Stomach (tissue), 9 donors: Measurements from ENCODE around the gene SACM1L. TPM values are rescaled to one million over a fixed set of nuclear protein-coding genes. Genes with fewer than 3 reads are reported as not detected.

Experiments used
- DNase-seq, 2 donors: peaks; one replicate each; pipeline versions ENCODE4 v3.0.0 to v3.0.0-alpha.2; 2013 to 2019
- H3K27ac ChIP-seq, 5 donors: fragments of 200-600 bp in 4 of 5; sonication (generic) in 4 of 5; one replicate each; pipeline ENCODE4 v1.5.1; 2013 to 2019; ENCODE audit warnings: mild to moderate bottlenecking in 1 of 5, moderate library complexity in 1 of 5
- H3K27me3 ChIP-seq, 3 donors: fragments of 200-600 bp; sonication (generic); one replicate each; pipeline ENCODE4 v1.5.1; 2017 to 2019; ENCODE audit warnings: mixed run types in 1 of 3
- H3K36me3 ChIP-seq, 4 donors: fragments of 200-600 bp; sonication (generic); 1 replicate in 3 of 4; 2 replicates in 1 of 4; pipeline ENCODE4 v1.5.1; 2016 to 2019
- H3K4me1 ChIP-seq, 4 donors: fragments of 200-600 bp; sonication (generic); one replicate each; pipeline ENCODE4 v1.5.1; 2016 to 2019
- H3K4me3 ChIP-seq, 4 donors: fragments of 200-600 bp; sonication (generic) in 3 of 4; one replicate each; pipeline ENCODE4 v1.5.1; 2016 to 2019; ENCODE audit warnings: mild to moderate bottlenecking in 1 of 4
- H3K9me3 ChIP-seq, 4 donors: fragments of 200-600 bp; sonication (generic); one replicate each; pipeline ENCODE4 v1.5.1; 2016 to 2019
- EP300 ChIP-seq: sonication (generic); formaldehyde crosslinking; IDR thresholded peaks from one replicate; pipeline ENCODE4 v1.6.1; 2017; ENCODE audit warnings: antibody characterized with exemption
- POLR2A ChIP-seq, 4 donors: fragments of 450-650 bp; IDR thresholded peaks; one replicate each; pipeline ENCODE4 v1.6.1; 2016; ENCODE audit warnings: antibody characterized with exemption in 4 of 4, control low read depth in 2 of 4, mild to moderate bottlenecking in 1 of 4, moderate library complexity in 1 of 4
- POLR2AphosphoS5 ChIP-seq, 3 donors: sonication (generic); formaldehyde crosslinking; IDR thresholded peaks; one replicate each; pipeline ENCODE4 v1.6.1; 2016; ENCODE audit warnings: antibody characterized with exemption in 3 of 3
- WGBS, 5 donors: extraction: QIAGEN DNeasy Blood & Tissue Kit in 3 of 5; methylation state at CpG; one replicate each; pipeline versions ENCODE4 v1.1.5 to v1.1.7; 2013 to 2018; 5-methylcytosine and 5-hydroxymethylcytosine counted together
- intact Hi-C: fragments of 100-400 bp; cut with DNase I; formaldehyde crosslinking; loops from one replicate; pipeline ENCODE4 v1.15.1; 2023; ENCODE audit warnings: low total_unique reads
- polyA plus RNA-seq, 3 donors: library from polyadenylated mRNA; stranded (reverse); fragments of 200-250 nt; gene quantifications; one replicate each; pipeline ENCODE4 v1.2.3, GENCODE V29; 2013
- total RNA-seq, 5 donors: library from RNA; depleted of rRNA; stranded (reverse); fragments of >200 nt; gene quantifications; one replicate each; pipeline versions ENCODE4 v1.1.0 to v1.2.3, GENCODE V29; 2014 to 2016
- TF ChIP-seq, protein P1 (sequence below), 7 experiments: fragments of 450-650 bp in 4 of 7; fragments of 200-600 bp in 3 of 7; sonication (generic) in 3 of 7; IDR thresholded peaks; one replicate each; pipeline ENCODE4 v1.5.1; 2016 to 2019; ENCODE audit warnings: antibody characterized with exemption in 7 of 7, control low read depth in 2 of 7, mild to moderate bottlenecking in 1 of 7
- donor health status: healthy with polysubstance abuse.
- donor health status: Bipolar disorder and iron deficiency.
- donor health status: healthy.

The SACM1L gene
- total and polyA plus RNA-seq, 8 donors, result 9.8 to 118 (median 30.8) TPM

DNA sequence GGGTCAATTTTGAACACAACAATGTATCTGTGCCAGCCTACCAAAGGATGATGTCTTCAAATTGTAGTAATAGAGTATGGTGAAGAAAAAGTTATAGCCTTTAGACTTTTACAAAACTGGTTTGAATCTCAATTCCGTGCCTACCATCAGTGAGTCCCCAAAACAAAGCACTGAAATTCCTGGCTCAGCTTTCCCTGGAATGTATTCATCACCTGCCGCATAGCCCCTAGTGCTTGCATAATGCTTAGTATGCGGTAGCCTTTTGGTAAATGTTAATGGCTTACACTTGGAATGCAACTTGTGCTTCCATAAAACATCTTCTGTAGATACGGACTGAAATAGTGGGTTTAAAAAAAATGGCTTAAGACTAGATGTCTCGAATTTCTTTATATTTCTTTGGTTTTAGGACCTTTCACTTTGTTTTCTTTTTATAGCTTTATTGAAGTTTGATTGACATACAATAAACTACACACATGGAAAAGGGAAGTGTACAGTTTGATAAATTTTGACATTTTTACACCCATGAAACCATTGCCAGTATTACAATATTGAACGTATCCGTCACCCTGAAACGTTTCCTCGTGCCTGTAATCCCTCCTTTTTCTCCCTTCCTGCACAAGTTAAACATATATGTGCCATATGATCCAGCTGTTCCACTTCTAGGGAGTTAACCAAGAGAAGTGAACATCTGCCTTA, 12.1 kb downstream of the SACM1L start:
- Histone ChIP-seq H3K4me1 (peaks cover 0 to 39% (median 15%) of the 10 kb centered on the region in 4 donors), H3K36me3 (peaks cover 9 to 31% (median 24%) of the 10 kb centered on the region in 4 donors), H3K27me3 (no peaks in the 10 kb centered on the region), H3K4me3 (no peak overlapping the region), H3K27ac (no peak overlapping the region), H3K9me3 (no peaks in the 10 kb centered on the region)
- 69 to 84% (median 77%) methylated on average over 9 of the region's 9 CpGs for WGBS, 5 donors
- TF ChIP-seq POLR2AphosphoS5 (IDR thresholded peaks at IDR 0.05) (no peak), EP300 (no peak), POLR2A (IDR thresholded peaks at IDR 0.05) (no peak)
- TF ChIP-seq, protein P1, sequence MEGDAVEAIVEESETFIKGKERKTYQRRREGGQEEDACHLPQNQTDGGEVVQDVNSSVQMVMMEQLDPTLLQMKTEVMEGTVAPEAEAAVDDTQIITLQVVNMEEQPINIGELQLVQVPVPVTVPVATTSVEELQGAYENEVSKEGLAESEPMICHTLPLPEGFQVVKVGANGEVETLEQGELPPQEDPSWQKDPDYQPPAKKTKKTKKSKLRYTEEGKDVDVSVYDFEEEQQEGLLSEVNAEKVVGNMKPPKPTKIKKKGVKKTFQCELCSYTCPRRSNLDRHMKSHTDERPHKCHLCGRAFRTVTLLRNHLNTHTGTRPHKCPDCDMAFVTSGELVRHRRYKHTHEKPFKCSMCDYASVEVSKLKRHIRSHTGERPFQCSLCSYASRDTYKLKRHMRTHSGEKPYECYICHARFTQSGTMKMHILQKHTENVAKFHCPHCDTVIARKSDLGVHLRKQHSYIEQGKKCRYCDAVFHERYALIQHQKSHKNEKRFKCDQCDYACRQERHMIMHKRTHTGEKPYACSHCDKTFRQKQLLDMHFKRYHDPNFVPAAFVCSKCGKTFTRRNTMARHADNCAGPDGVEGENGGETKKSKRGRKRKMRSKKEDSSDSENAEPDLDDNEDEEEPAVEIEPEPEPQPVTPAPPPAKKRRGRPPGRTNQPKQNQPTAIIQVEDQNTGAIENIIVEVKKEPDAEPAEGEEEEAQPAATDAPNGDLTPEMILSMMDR (IDR thresholded peaks at IDR 0.05), result no peak
- intact Hi-C loops, result no loop called here
- no peak for DNase-seq

DNA sequence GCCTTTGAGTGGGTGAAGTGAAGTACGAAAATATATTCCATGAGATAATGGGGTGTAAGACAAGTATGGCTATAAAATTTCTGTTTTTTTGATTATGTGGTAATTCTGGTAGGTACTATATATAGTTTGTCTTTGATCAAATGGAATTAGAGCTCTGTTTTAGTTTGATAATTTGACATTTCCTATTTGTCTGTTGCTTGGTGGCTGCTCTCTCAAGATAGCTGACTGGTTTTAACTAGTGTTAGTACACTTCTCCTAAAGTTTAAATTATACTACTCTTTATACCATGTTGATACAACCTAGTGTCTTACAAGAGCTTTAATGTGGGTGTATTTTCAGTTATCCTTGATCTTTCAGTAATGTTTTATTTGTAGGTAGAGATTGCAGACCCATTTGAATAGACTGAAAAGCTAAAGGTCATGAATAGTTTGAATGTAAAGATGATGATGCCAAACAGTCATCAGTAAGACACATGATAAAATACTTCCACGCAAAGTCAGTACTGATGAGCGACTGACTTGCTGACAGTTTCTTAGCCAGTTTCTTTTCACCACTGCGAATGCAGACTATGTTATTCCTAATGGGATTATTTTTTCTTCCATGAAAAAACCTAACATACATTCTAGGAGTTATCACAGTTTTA, 15.2 kb downstream of the SACM1L start:
- Histone ChIP-seq H3K27ac (no peak overlapping the region), H3K9me3 (no peaks in the 10 kb centered on the region), H3K4me1 (peaks cover 0 to 29% (median 14%) of the 10 kb centered on the region in 4 donors), H3K36me3 (peaks cover 14 to 55% (median 46%) of the 10 kb centered on the region in 4 donors), H3K27me3 (no peaks in the 10 kb centered on the region), H3K4me3 (no peak overlapping the region)
- 90 to 94% (median 90%) methylated on average over 4 of the region's 4 CpGs for WGBS, 5 donors
- intact Hi-C loops, result no loop called here
- no peak for TF ChIP-seq POLR2A (IDR thresholded peaks at IDR 0.05)
- no peak for TF ChIP-seq POLR2AphosphoS5 (IDR thresholded peaks at IDR 0.05)
- TF ChIP-seq, protein P1 (IDR thresholded peaks at IDR 0.05), result no peak
- no peak for TF ChIP-seq EP300
- no peak for DNase-seq

DNA sequence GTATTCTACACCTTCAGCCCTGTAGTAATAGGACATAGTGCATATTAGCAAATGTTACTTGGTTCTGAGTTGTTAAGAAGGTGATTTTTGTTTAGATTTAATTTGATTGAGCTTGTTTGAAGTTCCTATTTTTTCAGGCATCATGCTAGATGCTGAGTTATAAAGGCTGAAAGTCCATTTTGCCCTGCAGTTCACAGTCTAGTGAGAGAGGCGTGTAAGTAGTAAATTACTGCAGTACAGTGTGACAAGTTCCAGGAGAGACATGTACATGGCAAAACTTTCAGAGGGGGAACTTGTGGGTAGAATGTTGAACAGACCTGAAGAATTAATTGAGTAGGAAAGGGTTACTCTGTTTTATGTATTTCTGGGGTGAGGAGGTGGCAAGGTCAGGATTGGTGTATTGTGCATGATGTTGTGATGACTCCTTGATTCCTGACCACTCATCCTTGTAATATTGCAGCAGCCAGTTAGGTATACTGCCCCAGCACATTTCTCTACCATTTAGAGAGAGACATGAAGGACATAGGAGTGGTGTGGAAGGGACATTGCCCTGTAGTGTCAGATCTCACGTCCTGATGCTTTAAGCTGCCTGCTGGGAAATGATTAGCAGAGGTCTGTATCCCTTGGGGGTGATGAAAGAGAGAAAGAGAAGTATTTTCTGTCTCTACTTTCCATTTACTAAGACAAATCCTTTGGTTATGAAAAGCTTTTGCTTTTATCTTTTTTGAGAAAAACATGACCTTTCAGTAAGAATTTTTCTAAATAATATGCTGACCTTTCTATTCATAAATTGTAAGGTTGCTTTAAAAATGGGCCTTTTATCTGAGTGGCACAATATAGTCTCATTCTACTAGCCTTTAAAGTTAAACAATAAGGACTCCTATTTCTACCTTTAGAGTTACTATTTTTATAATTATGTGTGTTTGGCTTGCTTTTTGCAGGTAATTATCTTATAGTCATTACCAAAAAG, 16.9 kb downstream of the SACM1L start:
- Histone ChIP-seq H3K9me3 (no peaks in the 10 kb centered on the region), H3K27ac (no peak overlapping the region), H3K4me3 (no peak overlapping the region), H3K4me1 (peaks cover 0 to 18% (median 9%) of the 10 kb centered on the region in 4 donors), H3K27me3 (no peaks in the 10 kb centered on the region), H3K36me3 (peaks cover 14 to 72% (median 63%) of the 10 kb centered on the region in 4 donors)
- 73 to 83% (median 77%) methylated on average over 2 of the region's 2 CpGs for WGBS, 5 donors
- intact Hi-C loops, result no loop called here
- no peak for DNase-seq
- TF ChIP-seq, protein P1 (IDR thresholded peaks at IDR 0.05), result no peak
- TF ChIP-seq POLR2AphosphoS5 (IDR thresholded peaks at IDR 0.05) (no peak), EP300 (no peak), POLR2A (IDR thresholded peaks at IDR 0.05) (no peak)

DNA sequence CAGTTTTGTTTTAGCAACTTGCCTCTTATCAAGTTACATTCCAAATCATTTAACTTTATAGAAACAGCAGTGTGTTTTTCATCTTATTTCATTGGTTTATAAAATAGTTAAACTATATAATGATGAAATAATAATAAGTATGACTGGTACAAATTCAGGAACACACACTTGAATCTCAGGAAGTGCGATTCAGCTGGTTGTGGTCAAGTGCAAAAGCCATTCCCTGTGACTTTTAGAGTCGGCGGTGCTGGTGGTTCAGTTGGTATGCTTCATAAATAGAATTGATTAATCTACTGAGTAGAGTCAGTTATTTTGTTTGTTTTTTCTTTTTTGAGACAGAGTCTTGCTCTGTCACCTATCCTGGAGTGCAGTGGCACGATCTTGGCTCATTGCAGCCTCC, 22.7 kb downstream of the SACM1L start:
- intact Hi-C loops, result no loop called here
- H3K27ac ChIP-seq, result no peak overlapping the region
- H3K27me3 ChIP-seq, result no peaks in the 10 kb centered on the region
- no peaks in the 10 kb centered on the region for H3K9me3 ChIP-seq
- no peaks in the 10 kb centered on the region for H3K4me1 ChIP-seq
- no peak overlapping the region for H3K4me3 ChIP-seq
- WGBS, 5 donors, result 85 to 89% (median 88%) methylated on average over 4 of the region's 4 CpGs
- no peak for DNase-seq
- TF ChIP-seq POLR2AphosphoS5 (IDR thresholded peaks at IDR 0.05) (no peak), POLR2A (IDR thresholded peaks at IDR 0.05) (no peak), EP300 (no peak)
- TF ChIP-seq, protein P1 (IDR thresholded peaks at IDR 0.05), result no peak
- H3K36me3 ChIP-seq, result peaks cover 5 to 95% (median 90%) of the 10 kb centered on the region in 4 donors
